Measurements from ENCODE around the gene GPC3.

- TF ChIP-seq CTCF (conservative IDR thresholded peaks at IDR 0.05; ENCODE audit: low read depth, low read length) (no peak), EZH2 (IDR thresholded peaks at IDR 0.05; ENCODE audit: borderline replicate concordance, low read depth, low read length, poor library complexity, severe bottlenecking) (no peak)
Measured at GRCh38 chrX:133989993-133990392, 4.6 kb upstream of the GPC3 start.
